KMS-11 (cell line): ENCODE data around the gene ACTR1A.

Source experiments
- H2AFZ ChIP-seq: fragments of 200-600 bp; sonication (generic); 2 replicates; pipeline ENCODE4 v1.6.1; 2016; ENCODE audit warnings: antibody characterized with exemption, mixed run types, low read depth
- H3K27ac ChIP-seq: fragments of 200-600 bp; sonication (generic); 2 replicates; pipeline ENCODE4 v1.6.1; 2016; ENCODE audit warnings: mild to moderate bottlenecking, mixed run types
- H3K27me3 ChIP-seq: fragments of 200-600 bp; sonication (generic); 2 replicates; pipeline ENCODE4 v1.6.1; 2017; ENCODE audit warnings: mild to moderate bottlenecking, low read depth, mixed run types, moderate library complexity; ENCODE audit not compliant: insufficient read depth
- H3K36me3 ChIP-seq: fragments of 200-600 bp; sonication (generic); 2 replicates; pipeline ENCODE4 v1.6.1; 2017; ENCODE audit warnings: mild to moderate bottlenecking, mixed run types; ENCODE audit not compliant: insufficient read depth
- H3K4me1 ChIP-seq: fragments of 200-600 bp; sonication (generic); 2 replicates; pipeline ENCODE4 v1.6.1; 2016; ENCODE audit warnings: mild to moderate bottlenecking, low read depth, mixed run types; ENCODE audit not compliant: poor library complexity, severe bottlenecking
- H3K4me2 ChIP-seq: fragments of 200-600 bp; sonication (generic); 2 replicates; pipeline ENCODE4 v1.7.0; 2016; ENCODE audit warnings: mild to moderate bottlenecking, mixed run types
- H3K4me3 ChIP-seq: fragments of 200-600 bp; sonication (generic); IDR thresholded peaks from 2 replicates; pipeline ENCODE4 v1.6.1; 2017; ENCODE audit warnings: low read depth, low read length, mixed read lengths; ENCODE audit not compliant: insufficient read depth
- H3K79me2 ChIP-seq: fragments of 200-600 bp; sonication (generic); 2 replicates; pipeline ENCODE4 v1.6.1; 2016; ENCODE audit warnings: low read depth, mixed run types; ENCODE audit not compliant: insufficient read depth
- H3K9ac ChIP-seq: fragments of 200-600 bp; sonication (generic); 2 replicates; pipeline ENCODE4 v1.6.1; 2016; ENCODE audit warnings: mild to moderate bottlenecking, mixed run types
- H4K20me1 ChIP-seq: fragments of 200-600 bp; sonication (generic); 2 replicates; pipeline ENCODE4 v1.6.1; 2016; ENCODE audit warnings: mild to moderate bottlenecking, mixed run types; ENCODE audit not compliant: insufficient read depth
- TF ChIP-seq, protein P1 (sequence below): fragments of 200-600 bp; sonication (generic); conservative IDR thresholded peaks from 2 replicates; pipeline ENCODE4 v1.6.1; 2017; ENCODE audit warnings: low read depth, mild to moderate bottlenecking, antibody characterized with exemption, low read length, moderate library complexity, mixed read lengths

ACTR1A gene

DNA sequence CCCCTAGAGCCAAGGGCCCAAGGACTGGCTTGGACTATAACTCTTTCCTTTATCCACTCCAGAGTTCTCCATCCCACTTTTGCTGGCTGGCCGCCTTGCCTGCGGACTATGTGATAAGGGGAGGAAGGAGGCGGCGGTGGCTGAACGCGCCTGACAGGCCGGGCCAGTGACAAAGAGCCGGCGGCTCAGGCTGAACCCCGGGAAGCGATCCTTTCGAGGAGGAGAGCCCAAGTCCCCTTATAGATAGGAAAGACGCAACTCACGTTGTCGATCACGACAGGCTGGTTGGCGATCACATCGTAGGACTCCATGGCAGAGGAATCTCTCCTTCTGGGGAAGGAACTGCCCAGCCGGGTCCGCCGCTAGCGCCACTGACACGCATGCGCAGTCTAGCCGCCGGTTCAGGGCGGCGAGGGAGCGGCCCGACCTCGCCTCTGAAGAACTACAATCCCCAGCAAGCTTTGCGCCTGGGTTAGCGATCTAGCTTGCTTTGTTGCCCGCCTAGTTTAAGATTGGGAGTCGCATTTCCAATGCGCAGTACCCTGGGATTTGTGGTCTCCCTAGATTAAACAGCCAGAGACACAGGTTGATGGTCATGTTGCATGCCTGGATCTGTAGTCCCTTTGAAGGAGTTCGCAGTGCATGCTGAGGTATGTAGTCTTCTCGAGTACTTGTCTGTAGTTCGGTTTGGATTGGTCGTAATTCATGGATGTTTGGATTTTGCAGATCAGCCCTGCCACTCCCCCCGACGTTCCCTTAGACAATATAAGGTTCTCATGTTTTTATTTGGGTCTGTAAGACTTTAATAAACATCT is at the start of gene ACTR1A:
Gene ACTR1A (minus strand): TSS at position 376 of the 815 bp plus-strand sequence. CDS start 65 bp downstream, at position 311.
- TF ChIP-seq, protein P1, sequence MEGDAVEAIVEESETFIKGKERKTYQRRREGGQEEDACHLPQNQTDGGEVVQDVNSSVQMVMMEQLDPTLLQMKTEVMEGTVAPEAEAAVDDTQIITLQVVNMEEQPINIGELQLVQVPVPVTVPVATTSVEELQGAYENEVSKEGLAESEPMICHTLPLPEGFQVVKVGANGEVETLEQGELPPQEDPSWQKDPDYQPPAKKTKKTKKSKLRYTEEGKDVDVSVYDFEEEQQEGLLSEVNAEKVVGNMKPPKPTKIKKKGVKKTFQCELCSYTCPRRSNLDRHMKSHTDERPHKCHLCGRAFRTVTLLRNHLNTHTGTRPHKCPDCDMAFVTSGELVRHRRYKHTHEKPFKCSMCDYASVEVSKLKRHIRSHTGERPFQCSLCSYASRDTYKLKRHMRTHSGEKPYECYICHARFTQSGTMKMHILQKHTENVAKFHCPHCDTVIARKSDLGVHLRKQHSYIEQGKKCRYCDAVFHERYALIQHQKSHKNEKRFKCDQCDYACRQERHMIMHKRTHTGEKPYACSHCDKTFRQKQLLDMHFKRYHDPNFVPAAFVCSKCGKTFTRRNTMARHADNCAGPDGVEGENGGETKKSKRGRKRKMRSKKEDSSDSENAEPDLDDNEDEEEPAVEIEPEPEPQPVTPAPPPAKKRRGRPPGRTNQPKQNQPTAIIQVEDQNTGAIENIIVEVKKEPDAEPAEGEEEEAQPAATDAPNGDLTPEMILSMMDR, result no peak
- peak within 1 kb of the TSS; percentile 39; the same call in 1 of the 2 replicates for H3K27ac ChIP-seq
- H2AFZ ChIP-seq, result peak within 1 kb of the TSS; percentile 98
- peaks cover 45% of the 10 kb centered on the region for H3K79me2 ChIP-seq
- no peaks in the 10 kb centered on the region for H3K36me3 ChIP-seq
- H3K27me3 ChIP-seq, result no peaks in the 10 kb centered on the region
- peak within 1 kb of the TSS; percentile 90 for H3K4me2 ChIP-seq
- H3K9ac ChIP-seq, result peak within 1 kb of the TSS; percentile 17; the same call in 1 of the 2 replicates
- peaks cover 8% of the 10 kb centered on the region; the same call in 1 of the 2 replicates for H4K20me1 ChIP-seq
- peak within 1 kb of the TSS; percentile 83 for H3K4me3 ChIP-seq
- H3K4me1 ChIP-seq, result peaks cover 24% of the 10 kb centered on the region

DNA sequence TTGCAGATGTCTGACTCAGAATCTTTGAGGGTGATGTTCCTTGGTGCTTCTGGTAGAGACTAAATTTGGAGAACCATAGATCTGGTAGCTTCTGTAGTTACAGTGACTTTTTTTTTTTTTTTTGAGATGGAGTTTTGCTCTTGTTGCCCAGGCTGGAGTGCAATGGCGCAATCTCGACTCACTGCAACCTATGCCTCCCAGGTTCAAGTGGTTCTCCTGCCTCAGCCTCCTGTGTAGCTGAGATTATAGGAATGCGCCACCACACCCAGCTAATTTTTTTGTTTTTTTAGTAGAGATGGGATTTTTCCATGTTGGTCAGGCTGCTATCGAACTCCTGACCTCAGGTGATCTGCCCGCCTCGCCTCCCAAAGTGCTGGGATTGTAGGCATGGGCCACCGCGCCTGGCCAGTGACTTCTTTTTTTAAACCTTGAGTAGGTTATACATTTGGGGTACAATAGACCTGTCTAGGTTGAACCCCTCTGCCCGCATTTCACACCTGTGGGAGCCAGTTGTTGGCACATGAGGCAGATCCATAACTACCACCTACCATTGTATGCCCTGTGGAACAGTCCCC is 48.2 kb upstream of the ACTR1A start:
- TF ChIP-seq, protein P1, result no peak
- H2AFZ ChIP-seq, result no peak overlapping the region
- H3K9ac ChIP-seq, result no peak overlapping the region
- no peaks in the 10 kb centered on the region for H3K79me2 ChIP-seq
- H3K4me2 ChIP-seq, result no peak overlapping the region
- no peaks in the 10 kb centered on the region for H4K20me1 ChIP-seq
- no peak overlapping the region for H3K4me3 ChIP-seq
- H3K36me3 ChIP-seq, result no peaks in the 10 kb centered on the region
- H3K27me3 ChIP-seq, result no peaks in the 10 kb centered on the region
- no peak overlapping the region for H3K27ac ChIP-seq
- no peaks in the 10 kb centered on the region for H3K4me1 ChIP-seq

DNA sequence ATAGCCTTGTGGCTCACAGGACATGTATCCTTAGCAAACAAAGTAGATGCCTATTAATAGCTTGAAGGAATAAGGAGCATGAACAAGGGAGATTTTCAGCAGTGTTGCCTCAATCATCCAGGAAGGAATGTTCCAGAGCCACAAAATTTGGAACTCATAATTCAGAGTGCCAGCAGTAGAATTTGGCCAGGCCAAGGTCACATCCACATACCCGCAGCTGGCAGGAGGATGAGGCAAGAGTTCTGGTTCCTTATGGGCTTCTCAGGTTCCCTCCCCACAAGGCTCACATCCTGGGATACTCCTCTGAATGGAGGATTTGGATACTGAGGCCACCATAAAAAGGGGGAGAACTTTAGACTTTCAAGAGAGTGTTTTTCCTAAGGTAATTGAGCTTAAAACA is 47.0 kb upstream of the ACTR1A start:
- H4K20me1 ChIP-seq, result no peaks in the 10 kb centered on the region
- no peaks in the 10 kb centered on the region for H3K27me3 ChIP-seq
- H3K27ac ChIP-seq, result no peak overlapping the region
- H3K9ac ChIP-seq, result no peak overlapping the region
- no peaks in the 10 kb centered on the region for H3K36me3 ChIP-seq
- H3K4me1 ChIP-seq, result no peaks in the 10 kb centered on the region
- H3K4me3 ChIP-seq, result no peak overlapping the region
- no peaks in the 10 kb centered on the region for H3K79me2 ChIP-seq
- TF ChIP-seq, protein P1, result no peak
- H3K4me2 ChIP-seq, result no peak overlapping the region
- no peak overlapping the region for H2AFZ ChIP-seq

DNA sequence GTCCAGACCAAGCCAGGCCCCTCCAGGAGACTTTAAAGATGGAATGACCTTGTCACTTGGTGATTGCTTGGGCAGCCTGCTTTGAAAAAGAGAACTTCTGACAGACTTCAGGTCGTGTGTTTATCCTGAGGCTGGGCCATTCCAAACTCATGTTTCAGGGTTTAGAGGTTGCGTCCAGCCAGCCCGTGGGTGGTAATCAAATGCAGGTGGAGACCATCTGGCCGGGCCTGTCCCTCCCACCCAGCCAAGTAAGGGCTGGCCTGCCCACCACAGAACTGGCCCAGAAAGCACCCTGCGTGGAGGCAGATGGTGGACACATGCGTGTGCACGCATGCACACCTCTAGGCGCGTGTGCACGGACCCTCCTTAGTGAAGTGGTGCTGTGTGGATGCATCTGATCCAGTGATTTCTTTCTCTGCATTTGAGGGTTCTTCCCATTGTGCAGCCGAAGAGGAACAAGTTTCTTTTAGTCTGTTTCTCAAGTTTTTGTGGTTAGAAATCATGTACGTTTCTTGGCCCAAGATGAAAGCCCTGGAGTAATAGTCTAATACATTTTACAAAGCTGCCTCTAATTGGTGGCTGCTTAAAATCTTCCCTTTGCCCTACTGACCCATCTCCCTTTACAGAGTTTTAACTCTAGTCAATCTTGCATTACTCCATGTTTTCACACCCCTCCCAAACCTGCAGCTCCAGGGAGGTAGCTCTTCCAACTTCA is 44.3 kb upstream of the ACTR1A start:
- Histone ChIP-seq H3K4me1 (no peaks in the 10 kb centered on the region), H3K27me3 (no peaks in the 10 kb centered on the region), H3K27ac (no peak overlapping the region), H4K20me1 (no peaks in the 10 kb centered on the region), H3K36me3 (no peaks in the 10 kb centered on the region), H3K4me3 (no peak overlapping the region), H3K9ac (no peak overlapping the region), H3K4me2 (no peak overlapping the region), H2AFZ (no peak overlapping the region), H3K79me2 (no peaks in the 10 kb centered on the region)
- TF ChIP-seq, protein P1, result no peak
